Measurements from ENCODE around the gene FAM168B. TPM values are rescaled to one million over a fixed set of nuclear protein-coding genes. Genes with fewer than 3 reads are reported as not detected.

Gene FAM168B
- polyA plus RNA-seq, 1 of the 3 experiments (the other 2 are of a cell fraction) = 72.7 TPM

- POLR2A ChIA-PET = no interaction called here
- Histone ChIP-seq H3F3A (replicated peaks; ENCODE audit: insufficient read depth) (peaks cover 3% of the 10 kb centered on the region), H3K9me2 (no peaks in the 10 kb centered on the region), H3K4me3 (ENCODE audit: low read depth in 2 of 2, low read length in 1 of 2) (no peak overlapping the region), H2AFZ (ENCODE audit: low read depth) (no peak overlapping the region), H3K4me1 (ENCODE audit: control insufficient read depth in 1 of 2, insufficient read depth in 2 of 2, low read depth in 1 of 2, low read length in 1 of 2) (peaks cover 11 to 12% of the 10 kb centered on the region in 2 experiments; a peak in 2 of 4 replicates), H4K20me1 (ENCODE audit: insufficient read depth) (peaks cover 88% of the 10 kb centered on the region), H3K27me3 (ENCODE audit: insufficient read depth) (no peaks in the 10 kb centered on the region), H3K79me2 (ENCODE audit: insufficient read depth) (peaks cover 93% of the 10 kb centered on the region), H3K27ac (ENCODE audit: low read depth in 2 of 2, low read length in 1 of 2) (peak overlapping the region in 1 of 2 experiments; percentile 61; a peak in 1 of 4 replicates), H3K9me3 (no peaks in the 10 kb centered on the region), H3K4me2 (peak overlapping the region; percentile 48), H3K9ac (no peak overlapping the region), H3K36me3 (replicated peaks in 1 of 2; ENCODE audit: control insufficient read depth in 1 of 2, insufficient read depth in 2 of 2, low read length in 1 of 2) (peaks cover 44 to 46% of the 10 kb centered on the region in 2 experiments)
- TF ChIP-seq SMC3 (IDR thresholded peaks at IDR 0.05; ENCODE audit: low read depth, low read length) (no peak), GABPA (IDR thresholded peaks at IDR 0.05; ENCODE audit: low read depth) (no peak), ELF1 (IDR thresholded peaks at IDR 0.05) (no peak), EZH2phosphoT487 (IDR thresholded peaks at IDR 0.05; ENCODE audit: borderline replicate concordance, low read depth) (no peak), REST (IDR thresholded peaks at IDR 0.05; ENCODE audit: low read depth, low read length) (no peak), TAF1 (IDR thresholded peaks at IDR 0.05; ENCODE audit: borderline replicate concordance, low read depth, low read length) (no peak), MAX (IDR thresholded peaks at IDR 0.05; ENCODE audit: low read depth) (no peak)
- WGBS (ENCODE audit: low lambda C conversion rate) = 84% methylated on average over 4 of the region's 4 CpGs
- no peak for DNase-seq
- CTCF ChIA-PET = no interaction called here
Measured at GRCh38 chr2:131056932-131057287, 36.4 kb downstream of the FAM168B start.

GRCh38 chr2:131056204-131056931 lies 36.9 kb downstream of the FAM168B start:
- no peak for TF ChIP-seq MAX (IDR thresholded peaks at IDR 0.05; ENCODE audit: low read depth)
- Histone ChIP-seq H3K79me2 (ENCODE audit: insufficient read depth) (peaks cover 91% of the 10 kb centered on the region), H3K9me3 (no peaks in the 10 kb centered on the region), H3K36me3 (replicated peaks in 1 of 2; ENCODE audit: control insufficient read depth in 1 of 2, insufficient read depth in 2 of 2, low read length in 1 of 2) (peaks cover 49 to 52% of the 10 kb centered on the region in 2 experiments), H3K4me2 (peak overlapping the region; percentile 48), H4K20me1 (ENCODE audit: insufficient read depth) (peaks cover 86% of the 10 kb centered on the region), H2AFZ (ENCODE audit: low read depth) (no peak overlapping the region), H3K4me3 (ENCODE audit: low read depth in 2 of 2, low read length in 1 of 2) (no peak overlapping the region), H3K27me3 (ENCODE audit: insufficient read depth) (no peaks in the 10 kb centered on the region), H3K9me2 (no peaks in the 10 kb centered on the region), H3F3A (replicated peaks; ENCODE audit: insufficient read depth) (peaks cover 3% of the 10 kb centered on the region), H3K4me1 (ENCODE audit: control insufficient read depth in 1 of 2, insufficient read depth in 2 of 2, low read depth in 1 of 2, low read length in 1 of 2) (peaks cover 11 to 12% of the 10 kb centered on the region in 2 experiments; a peak in 2 of 4 replicates), H3K9ac (no peak overlapping the region), H3K27ac (ENCODE audit: low read depth in 2 of 2, low read length in 1 of 2) (peak overlapping the region; percentile 18 to 61)
- 90% methylated on average over 5 of the region's 5 CpGs for WGBS (ENCODE audit: low lambda C conversion rate)
- POLR2A ChIA-PET = no interaction called here
- CTCF ChIA-PET = no interaction called here
- DNase-seq = no peak

Measured in SK-N-SH (cell line).